Esophagus muscularis mucosa (tissue), 4 donors: ENCODE data around the gene PFDN1. TPM values are rescaled to one million over a fixed set of nuclear protein-coding genes. Genes with fewer than 3 reads are reported as not detected.

Experiments
- DNase-seq: peaks from one replicate; pipeline ENCODE4 v3.0.0-alpha.2; 2017; ENCODE audit errors: extremely low spot score
- H3K27ac ChIP-seq, 4 donors: fragments of 200-600 bp; sonication (generic); replicated peaks in 1 of 4; 1 replicate in 3 of 4; 2 replicates in 1 of 4; pipeline ENCODE4 v1.5.1; 2016 to 2019; ENCODE audit warnings: mild to moderate bottlenecking in 1 of 4
- H3K27me3 ChIP-seq, 4 donors: fragments of 200-600 bp; sonication (generic); one replicate each; pipeline versions ENCODE4 v1.5.1 to v1.6.0; 2016 to 2019
- H3K36me3 ChIP-seq, 4 donors: fragments of 200-600 bp; sonication (generic); one replicate each; pipeline ENCODE4 v1.5.1; 2016 to 2019
- H3K4me1 ChIP-seq, 4 donors: fragments of 200-600 bp; sonication (generic); one replicate each; pipeline ENCODE4 v1.5.1; 2016 to 2019
- H3K4me3 ChIP-seq, 4 donors: fragments of 200-600 bp; sonication (generic); 1 replicate in 2 of 4; 2 replicates in 2 of 4; pipeline ENCODE4 v1.5.1; 2016 to 2019; ENCODE audit warnings: mild to moderate bottlenecking in 4 of 4, moderate library complexity in 1 of 4
- H3K9me3 ChIP-seq, 4 donors: fragments of 200-600 bp; sonication (generic); 1 replicate in 3 of 4; 2 replicates in 1 of 4; pipeline ENCODE4 v1.5.1; 2016 to 2019
- CTCF ChIP-seq, 3 experiments: fragments of 200-600 bp in 2 of 3; fragments of 450-650 bp in 1 of 3; sonication (generic) in 2 of 3; IDR thresholded peaks; one replicate each; pipeline ENCODE4 v1.5.1; 2017 to 2019; ENCODE audit warnings: antibody characterized with exemption in 3 of 3, mild to moderate bottlenecking in 2 of 3, moderate library complexity in 1 of 3
- EP300 ChIP-seq: sonication (generic); formaldehyde crosslinking; IDR thresholded peaks from one replicate; pipeline ENCODE4 v1.6.1; 2017; ENCODE audit warnings: antibody characterized with exemption
- POLR2A ChIP-seq: fragments of 450-650 bp; IDR thresholded peaks from one replicate; pipeline ENCODE4 v1.6.1; 2017; ENCODE audit warnings: antibody characterized with exemption, moderate library complexity, mild to moderate bottlenecking, low read depth
- POLR2AphosphoS5 ChIP-seq, 2 donors: sonication (generic); formaldehyde crosslinking; IDR thresholded peaks; one replicate each; pipeline ENCODE4 v1.6.1; 2017; ENCODE audit warnings: antibody characterized with exemption in 2 of 2
- WGBS: methylation state at CpG from one replicate; pipeline ENCODE4 v1.1.5; 2018; 5-methylcytosine and 5-hydroxymethylcytosine counted together
- intact Hi-C: fragments of 100-400 bp; cut with DNase I; formaldehyde crosslinking; loops from one replicate; pipeline ENCODE4 v1.15.1; 2023
- total RNA-seq, 4 donors: library from RNA; depleted of rRNA; stranded (reverse); fragments of >200 nt; gene quantifications; one replicate each; pipeline versions ENCODE4 v1.1.0 to v1.2.1, GENCODE V29; 2016

The PFDN1 gene
- total RNA-seq, 4 donors from 2014 or later, result 84.8 to 126 (median 101) TPM

- Histone ChIP-seq H3K27ac (no peak overlapping the region), H3K36me3 (peaks cover 0 to 4% (median 0%) of the 10 kb centered on the region in 4 donors), H3K4me3 (no peak overlapping the region), H3K4me1 (peaks cover 22 to 30% (median 25%) of the 10 kb centered on the region in 4 donors), H3K27me3 (no peaks in the 10 kb centered on the region), H3K9me3 (no peaks in the 10 kb centered on the region)
- TF ChIP-seq CTCF (IDR thresholded peaks at IDR 0.05) (no peak), POLR2A (no peak), POLR2AphosphoS5 (IDR thresholded peaks at IDR 0.05) (no peak), EP300 (no peak)
- intact Hi-C loops, result no loop called here
- no peak for DNase-seq
- 100% methylated on average over 1 of the region's 1 CpG for WGBS
Measured at GRCh38 chr5:140265845-140266244, 37.1 kb downstream of the PFDN1 start.

- no peak for DNase-seq
- TF ChIP-seq POLR2AphosphoS5 (IDR thresholded peaks at IDR 0.05) (no peak), POLR2A (no peak), CTCF (IDR thresholded peaks at IDR 0.05) (no peak), EP300 (no peak)
- H3K27ac ChIP-seq, result no peak overlapping the region
- 78% methylated on average over 3 of the region's 3 CpGs for WGBS
- intact Hi-C loops, result no loop called here
- H3K36me3 ChIP-seq, result peaks cover 0 to 8% (median 0%) of the 10 kb centered on the region in 4 donors
- no peaks in the 10 kb centered on the region for H3K27me3 ChIP-seq
- no peaks in the 10 kb centered on the region for H3K9me3 ChIP-seq
- no peak overlapping the region for H3K4me3 ChIP-seq
- peaks cover 25 to 31% (median 28%) of the 10 kb centered on the region in 4 donors for H3K4me1 ChIP-seq
Measured at GRCh38 chr5:140262839-140263238, 40.1 kb downstream of the PFDN1 start.

- Histone ChIP-seq H3K4me1 (peaks cover 21 to 28% (median 25%) of the 10 kb centered on the region in 4 donors), H3K4me3 (no peak overlapping the region), H3K27me3 (no peaks in the 10 kb centered on the region), H3K36me3 (peaks cover 0 to 8% (median 0%) of the 10 kb centered on the region in 4 donors), H3K27ac (peak overlapping the region; percentile 24 to 62 (median 62)), H3K9me3 (no peaks in the 10 kb centered on the region)
- TF ChIP-seq EP300, result no peak
- intact Hi-C loops, result no loop called here
- 57% methylated on average over 3 of the region's 3 CpGs for WGBS
- DNase-seq, result peak; percentile 60
Measured at GRCh38 chr5:140262221-140262620, 40.7 kb downstream of the PFDN1 start.

- DNase-seq, result no peak
- Histone ChIP-seq H3K4me3 (peak overlapping the region in 2 of 4 donors; percentile 3 to 10), H3K36me3 (peaks cover 0 to 8% (median 0%) of the 10 kb centered on the region in 4 donors), H3K4me1 (peaks cover 17 to 22% (median 20%) of the 10 kb centered on the region in 4 donors), H3K27me3 (no peaks in the 10 kb centered on the region), H3K9me3 (no peaks in the 10 kb centered on the region), H3K27ac (peak overlapping the region; percentile 24 to 62 (median 62))
- TF ChIP-seq CTCF (IDR thresholded peaks at IDR 0.05) (peak in 2 of 3 experiments; percentile 10 to 15), EP300 (no peak), POLR2A (no peak), POLR2AphosphoS5 (IDR thresholded peaks at IDR 0.05) (peak; percentile 45 to 59)
- intact Hi-C loops, result no loop called here
- WGBS, result 14% methylated on average over 8 of the region's 8 CpGs
Measured at GRCh38 chr5:140261403-140262171, 41.3 kb downstream of the PFDN1 start.

- peak; percentile 64 for DNase-seq
- intact Hi-C loops, result no loop called here
- Histone ChIP-seq H3K9me3 (no peaks in the 10 kb centered on the region), H3K27ac (peak overlapping the region in 1 of 4 donors; percentile 62), H3K4me1 (peaks cover 15 to 26% (median 18%) of the 10 kb centered on the region in 4 donors), H3K27me3 (no peaks in the 10 kb centered on the region), H3K36me3 (peaks cover 0 to 8% (median 0%) of the 10 kb centered on the region in 4 donors), H3K4me3 (no peak overlapping the region)
- TF ChIP-seq EP300, result no peak
- no peak for TF ChIP-seq CTCF (IDR thresholded peaks at IDR 0.05)
- TF ChIP-seq POLR2AphosphoS5 (IDR thresholded peaks at IDR 0.05), result no peak
- no peak for TF ChIP-seq POLR2A
- WGBS, result 94% methylated on average over 2 of the region's 2 CpGs
Measured at GRCh38 chr5:140260089-140260656, 42.7 kb downstream of the PFDN1 start.
